Heart left ventricle (tissue), 13 donors: Measurements from ENCODE around the gene MMADHC.

Experiments
- POLR2A ChIP-seq, 2 donors: fragments of 450-650 bp; IDR thresholded peaks; one replicate each; pipeline ENCODE4 v1.6.1; 2017; ENCODE audit warnings: antibody characterized with exemption in 2 of 2, mild to moderate bottlenecking in 2 of 2, moderate library complexity in 2 of 2
- TF ChIP-seq, protein P1 (sequence below), 12 donors: fragments of 200-600 bp; sonication (generic) in 4 of 12; IDR thresholded peaks; one replicate each; pipeline versions ENCODE4 v1.5.0 to v1.8.0; 2018 to 2022; ENCODE audit warnings: antibody characterized with exemption in 12 of 12, mild to moderate bottlenecking in 5 of 12
- donor health status: ischemic (EF 13 %, LVEDD 7.1; RV severe dilation, severe dysfunction).
- donor health status: DM: no; HTN: yes; CAD: no.
- donor health status: DM: no; HTN: no; CAD: no.
- donor health status: ischemic (EF 25% LVEDD 6.9; RV normal size, moderate dysfunction).
- donor health status: ischemic (EF 25% LVEDD 5.7; RV mildly dilated, moderate dysfunction).
- donor health status: ischemic (EF 35%, LVEDD 5.7; RV mildly dilated, moderate dysfunction).
- donor health status: nonischemic (EF 11% LVEDD 7.7; RV severe dilation, severe dysfunction).
- donor health status: DM: yes; HTN: yes; CAD: no.
- donor health status: PGD.
- donor health status: ischemic (EF 29% LVEDD 5.4; RV normal size, mild dysfunction).
- donor health status: nonischemic (EF 23%, LVEDD 6.1; RV moderate dilation, normal function).

DNA sequence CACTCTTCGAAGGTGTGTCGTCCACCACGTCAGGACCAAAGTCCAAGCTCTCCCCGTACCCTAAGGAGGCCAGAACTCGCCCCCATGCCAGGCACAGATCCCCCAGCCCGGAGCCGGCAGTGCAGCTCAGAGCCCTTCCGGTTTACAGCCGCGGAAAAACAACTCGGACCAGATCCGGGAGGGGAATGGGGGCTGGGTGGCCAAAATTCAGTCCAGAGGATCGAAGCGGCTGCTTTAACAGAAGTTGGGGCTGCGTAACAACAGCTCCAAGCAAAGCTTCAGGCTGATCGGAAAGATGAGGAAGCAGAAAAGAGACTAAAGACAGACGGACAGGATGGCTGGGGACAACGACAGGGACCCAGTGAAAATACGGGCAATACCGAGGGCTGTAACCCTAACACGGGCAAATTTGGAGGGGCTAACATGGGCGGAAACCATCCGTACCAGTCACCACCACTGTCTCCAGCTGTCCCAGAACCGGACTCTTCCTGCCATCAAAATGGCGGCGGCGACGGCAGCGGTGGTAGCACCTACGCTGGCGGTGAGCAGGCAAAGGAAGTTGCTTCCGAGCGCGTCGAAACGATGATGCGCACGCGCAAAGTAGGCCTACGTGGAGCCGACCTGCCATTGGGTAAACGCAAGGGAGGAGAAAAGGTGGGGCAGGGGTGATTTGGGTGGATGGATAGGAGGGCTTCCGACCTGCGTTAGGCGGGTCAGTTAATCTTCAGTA is at the start of gene MMADHC:
- TF ChIP-seq, protein P1, sequence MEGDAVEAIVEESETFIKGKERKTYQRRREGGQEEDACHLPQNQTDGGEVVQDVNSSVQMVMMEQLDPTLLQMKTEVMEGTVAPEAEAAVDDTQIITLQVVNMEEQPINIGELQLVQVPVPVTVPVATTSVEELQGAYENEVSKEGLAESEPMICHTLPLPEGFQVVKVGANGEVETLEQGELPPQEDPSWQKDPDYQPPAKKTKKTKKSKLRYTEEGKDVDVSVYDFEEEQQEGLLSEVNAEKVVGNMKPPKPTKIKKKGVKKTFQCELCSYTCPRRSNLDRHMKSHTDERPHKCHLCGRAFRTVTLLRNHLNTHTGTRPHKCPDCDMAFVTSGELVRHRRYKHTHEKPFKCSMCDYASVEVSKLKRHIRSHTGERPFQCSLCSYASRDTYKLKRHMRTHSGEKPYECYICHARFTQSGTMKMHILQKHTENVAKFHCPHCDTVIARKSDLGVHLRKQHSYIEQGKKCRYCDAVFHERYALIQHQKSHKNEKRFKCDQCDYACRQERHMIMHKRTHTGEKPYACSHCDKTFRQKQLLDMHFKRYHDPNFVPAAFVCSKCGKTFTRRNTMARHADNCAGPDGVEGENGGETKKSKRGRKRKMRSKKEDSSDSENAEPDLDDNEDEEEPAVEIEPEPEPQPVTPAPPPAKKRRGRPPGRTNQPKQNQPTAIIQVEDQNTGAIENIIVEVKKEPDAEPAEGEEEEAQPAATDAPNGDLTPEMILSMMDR (IDR thresholded peaks at IDR 0.05): peak in 1 of 12 donors; percentile 11
- TF ChIP-seq POLR2A (IDR thresholded peaks at IDR 0.05): peak in 1 of 2 donors; percentile 75
